HG02610 (cell line): Measurements from ENCODE around the gene DYNC1H1.

Experiments
- ATAC-seq: cut with Tn5 transposase; IDR thresholded peaks from one replicate; pipeline ENCODE4 v1.9.1; 2021; ENCODE audit warnings: mild to moderate bottlenecking, moderate library complexity; ENCODE audit not compliant: unreplicated experiment

DYNC1H1 gene

GRCh38 chr14:101991352-101991751 is 27.0 kb downstream of the DYNC1H1 start:
- ATAC-seq, result no peak

- ATAC-seq, result peak; percentile 64
Observed at GRCh38 chr14:101992708-101993107, 28.3 kb downstream of the DYNC1H1 start.

GRCh38 chr14:101997429-101998336 is 33.3 kb downstream of the DYNC1H1 start:
- no peak for ATAC-seq

GRCh38 chr14:102000902-102001301 is 36.5 kb downstream of the DYNC1H1 start:
- ATAC-seq, result no peak

GRCh38 chr14:102005336-102005735 is 41.0 kb downstream of the DYNC1H1 start:
- ATAC-seq, result no peak

- ATAC-seq, result no peak
Observed at GRCh38 chr14:102007916-102008418, 43.6 kb downstream of the DYNC1H1 start.

GRCh38 chr14:102008891-102009290 is 44.5 kb downstream of the DYNC1H1 start:
- no peak for ATAC-seq

- ATAC-seq, result no peak
Observed at GRCh38 chr14:102011631-102012030, 47.3 kb downstream of the DYNC1H1 start.

GRCh38 chr14:102012336-102012735 is 48.0 kb downstream of the DYNC1H1 start:
- no peak for ATAC-seq

GRCh38 chr14:102013669-102014200 is 49.4 kb downstream of the DYNC1H1 start:
- no peak for ATAC-seq

- no peak for ATAC-seq
Observed at GRCh38 chr14:102015045-102015685, 50.8 kb downstream of the DYNC1H1 start.

- ATAC-seq, result no peak
Observed at GRCh38 chr14:102015771-102016170, 51.4 kb downstream of the DYNC1H1 start.

GRCh38 chr14:102016420-102017090 is 52.2 kb downstream of the DYNC1H1 start:
- no peak for ATAC-seq

- no peak for ATAC-seq
Observed at GRCh38 chr14:102018251-102018650, 53.9 kb downstream of the DYNC1H1 start.

- no peak for ATAC-seq
Observed at GRCh38 chr14:102019006-102019540, 54.7 kb downstream of the DYNC1H1 start.

- no peak for ATAC-seq
Observed at GRCh38 chr14:102020058-102020971, 55.9 kb downstream of the DYNC1H1 start.

- ATAC-seq, result no peak
Observed at GRCh38 chr14:102026934-102027333, 62.6 kb downstream of the DYNC1H1 start.

GRCh38 chr14:102027951-102028350 is 63.6 kb downstream of the DYNC1H1 start:
- ATAC-seq, result no peak

GRCh38 chr14:102028733-102029132 is 64.4 kb downstream of the DYNC1H1 start:
- no peak for ATAC-seq

GRCh38 chr14:102029956-102030355 is 65.6 kb downstream of the DYNC1H1 start:
- ATAC-seq, result no peak
